C1 segment of cervical spinal cord (tissue), 14 donors: ENCODE data around the gene TNNT1.

ENCODE experiments used
- DNase-seq, 14 donors: peaks; one replicate each; lab custom pipeline; 2025; lab: John Stamatoyannopoulos, UW

TNNT1 gene

DNA sequence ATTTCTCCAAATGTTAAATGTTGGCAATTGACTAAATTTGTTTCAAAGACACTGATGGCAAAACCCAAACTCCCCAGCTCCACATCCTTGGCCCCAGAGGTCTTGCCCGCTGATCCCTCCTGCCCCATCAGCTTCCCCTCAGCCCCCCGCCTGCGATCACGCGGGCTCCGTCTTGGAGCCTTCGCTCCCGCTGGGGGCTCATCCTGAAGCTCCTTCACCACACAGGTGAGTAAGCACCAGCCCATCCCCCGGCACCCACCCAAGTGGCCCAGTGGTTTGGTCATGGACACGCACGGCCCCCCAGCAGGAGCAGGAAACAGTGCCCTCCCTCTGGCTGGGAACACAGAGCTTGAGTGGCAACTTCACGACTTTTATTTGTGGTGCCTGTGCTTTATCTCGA is 58.4 kb downstream of the TNNT1 start:
- no peak for DNase-seq

GRCh38 chr19:55089342-55089944 is 59.6 kb downstream of the TNNT1 start:
- DNase-seq: no peak

GRCh38 chr19:55088543-55089341 is 60.3 kb downstream of the TNNT1 start:
- peak in 9 of 14 donors; percentile 6 to 59 (median 30) for DNase-seq

- no peak for DNase-seq
Observed at GRCh38 chr19:55088021-55088451, 61.0 kb downstream of the TNNT1 start.

GRCh38 chr19:55087542-55087901 is 61.5 kb downstream of the TNNT1 start:
- DNase-seq: no peak

GRCh38 chr19:55086730-55087541 is 62.1 kb downstream of the TNNT1 start:
- peak in 12 of 14 donors; percentile 24 to 81 (median 52) for DNase-seq

DNA sequence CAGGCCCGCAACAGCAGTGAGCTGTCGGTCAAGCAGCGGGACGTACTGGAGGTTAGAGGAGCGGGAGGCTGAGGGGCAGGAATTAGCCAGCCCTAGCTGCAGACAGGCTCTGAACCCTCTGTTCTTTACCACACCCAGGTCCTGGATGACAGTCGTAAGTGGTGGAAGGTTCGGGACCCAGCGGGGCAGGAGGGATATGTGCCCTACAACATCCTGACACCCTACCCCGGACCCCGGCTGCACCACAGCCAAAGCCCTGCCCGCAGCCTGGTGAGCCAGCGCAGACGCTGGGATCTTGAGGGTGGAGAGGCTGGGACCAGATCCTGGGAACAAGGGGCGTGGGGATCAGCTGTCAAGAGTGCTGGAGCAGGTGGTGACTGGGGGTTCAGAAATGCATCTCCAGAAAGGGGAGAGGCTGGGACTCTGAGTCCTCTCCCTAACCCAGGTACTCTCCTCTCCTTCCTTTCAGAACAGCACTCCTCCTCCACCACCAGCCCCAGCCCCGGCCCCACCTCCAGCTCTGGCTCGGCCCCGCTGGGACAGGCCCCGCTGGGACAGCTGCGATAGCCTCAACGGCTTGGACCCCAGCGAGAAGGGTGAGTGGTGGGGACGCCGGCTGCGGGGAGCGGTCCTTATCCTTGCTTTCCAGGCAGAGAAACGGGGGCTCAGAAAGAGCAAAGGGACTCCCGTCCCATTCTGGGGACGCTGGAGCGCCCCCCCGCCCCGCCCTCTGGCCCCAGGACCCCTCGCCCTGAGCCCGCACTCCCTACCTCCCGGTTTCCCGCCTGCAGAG is 62.9 kb downstream of the TNNT1 start:
- no peak for DNase-seq

- DNase-seq: no peak
Observed at GRCh38 chr19:55084416-55084815, 64.6 kb downstream of the TNNT1 start.

DNA sequence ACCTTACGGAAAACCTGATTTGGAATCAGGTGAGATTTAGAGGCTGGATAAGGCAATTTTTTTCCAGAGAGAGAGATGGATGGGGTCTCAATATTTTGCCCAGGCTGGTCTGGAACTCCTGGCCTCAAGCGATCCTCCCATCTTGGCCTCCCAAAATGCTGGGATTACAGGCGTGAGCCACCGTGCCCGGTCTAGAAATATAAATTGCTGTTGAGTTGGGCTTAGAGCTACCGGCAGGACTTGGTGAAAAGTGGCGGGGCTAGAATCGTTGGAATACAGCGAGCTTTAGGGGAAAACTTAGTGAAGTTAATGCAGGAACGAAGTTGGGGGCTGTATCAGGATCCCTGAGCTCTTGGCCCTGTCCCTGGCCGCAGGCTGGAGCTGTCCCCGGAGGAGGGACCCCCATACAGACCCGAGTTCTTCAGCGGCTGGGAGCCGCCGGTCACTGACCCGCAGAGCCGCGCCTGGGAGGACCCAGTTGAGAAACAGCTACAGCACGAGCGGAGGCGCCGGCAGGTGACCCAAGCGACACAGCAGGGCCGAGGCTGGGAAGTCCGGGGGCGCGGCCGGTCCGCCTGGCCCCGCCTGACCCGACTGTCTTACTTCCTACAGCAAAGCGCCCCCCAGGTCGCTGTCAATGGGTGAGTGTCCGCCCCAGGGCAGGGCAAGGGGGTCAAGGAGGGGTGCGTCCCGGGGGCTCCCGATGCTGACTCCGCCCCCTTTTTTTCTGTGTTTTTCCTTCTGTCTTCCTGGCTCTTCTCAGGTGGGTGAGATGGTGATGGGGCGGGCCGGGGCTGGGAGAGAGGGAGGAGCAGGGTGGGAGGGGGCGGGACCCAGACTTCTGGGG is 65.8 kb downstream of the TNNT1 start:
- DNase-seq: no peak
